Skeletal muscle tissue (tissue), 4 donors: ENCODE results near the gene GP1BB. TPM values are rescaled to one million over a fixed set of nuclear protein-coding genes. Genes with fewer than 3 reads are reported as not detected.

Experiments used
- H3K27ac ChIP-seq: one replicate; pipeline ENCODE4 v1.7.0; 2013; ENCODE audit warnings: mild to moderate bottlenecking, low read depth, low read length, inconsistent platforms
- H3K27me3 ChIP-seq, 3 donors: one replicate each; pipeline ENCODE4 v1.7.0; 2013; ENCODE audit warnings: low read length in 3 of 3; ENCODE audit not compliant: control insufficient read depth in 3 of 3, insufficient read depth in 3 of 3
- H3K36me3 ChIP-seq, 3 donors: one replicate each; pipeline ENCODE4 v1.7.0; 2013; ENCODE audit warnings: low read length in 3 of 3; ENCODE audit not compliant: control insufficient read depth in 3 of 3, insufficient read depth in 3 of 3
- H3K4me1 ChIP-seq, 3 donors: one replicate each; pipeline ENCODE4 v1.7.0; 2013; ENCODE audit warnings: low read length in 3 of 3, mild to moderate bottlenecking in 3 of 3; ENCODE audit not compliant: control insufficient read depth in 3 of 3, insufficient read depth in 3 of 3
- H3K4me3 ChIP-seq, 3 donors: one replicate each; pipeline ENCODE4 v1.7.0; 2013; ENCODE audit warnings: low read length in 3 of 3
- H3K9ac ChIP-seq, 3 donors: one replicate each; pipeline ENCODE4 v1.7.0; 2013; ENCODE audit warnings: low read length in 3 of 3, mild to moderate bottlenecking in 3 of 3, moderate library complexity in 2 of 3, low read depth in 1 of 3
- H3K9me3 ChIP-seq, 3 donors: one replicate each; pipeline ENCODE4 v1.7.0; 2013; ENCODE audit warnings: low read length in 3 of 3; ENCODE audit not compliant: control insufficient read depth in 3 of 3
- total RNA-seq: library from RNA; depleted of rRNA; stranded (reverse); fragments of >200 nt; gene quantifications from one replicate; pipeline ENCODE4 v1.2.3, GENCODE V29; 2014
- donor health status: Osteomylitis.

GP1BB gene
- total RNA-seq, 1 donor from 2014 or later, result 6.8 TPM

DNA sequence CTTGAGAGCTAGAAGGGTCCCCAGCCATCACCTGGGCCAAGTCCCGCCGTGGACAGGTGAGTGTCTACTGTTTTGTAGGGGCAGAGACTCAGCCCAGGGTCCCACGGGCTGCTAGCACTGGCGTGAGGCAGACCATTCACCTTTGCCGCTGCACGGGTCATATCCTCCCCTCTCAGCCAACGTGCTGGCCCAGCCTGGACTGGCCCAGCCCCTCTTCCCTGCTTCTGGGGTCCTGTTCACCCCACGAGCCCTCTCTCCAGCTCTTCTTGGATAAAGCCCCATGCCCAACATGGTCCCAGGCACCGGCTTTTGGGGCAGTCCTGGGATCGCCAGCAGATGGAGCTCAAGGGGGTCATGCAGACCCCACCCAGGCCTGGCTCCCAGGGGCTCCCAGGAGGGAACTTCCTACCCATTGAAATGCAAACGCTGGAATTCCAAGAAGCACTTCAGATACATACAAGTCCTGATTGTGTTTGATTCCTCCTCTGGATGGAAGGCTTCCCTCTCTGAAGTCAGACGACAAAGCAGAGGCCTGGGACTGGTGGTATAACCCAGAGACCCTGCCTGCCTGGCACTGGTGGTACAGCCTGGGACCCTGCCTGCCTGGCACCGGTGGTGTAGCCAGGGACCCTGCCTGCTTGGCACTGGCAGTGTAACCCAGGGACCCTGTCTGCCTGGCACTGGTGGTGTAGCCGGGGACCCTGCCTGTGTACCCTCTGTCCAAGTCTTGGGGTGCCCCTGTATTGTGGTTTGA, 18.0 kb upstream of the GP1BB start:
- H3K36me3 ChIP-seq, result no peaks in the 10 kb centered on the region
- H3K27me3 ChIP-seq, result peaks cover 0 to 21% (median 4%) of the 10 kb centered on the region in 3 donors
- H3K4me3 ChIP-seq, result no peak overlapping the region
- no peaks in the 10 kb centered on the region for H3K9me3 ChIP-seq
- H3K27ac ChIP-seq, result no peak overlapping the region
- H3K9ac ChIP-seq, result no peak overlapping the region
- H3K4me1 ChIP-seq, result peaks cover 18 to 22% (median 21%) of the 10 kb centered on the region in 3 donors

DNA sequence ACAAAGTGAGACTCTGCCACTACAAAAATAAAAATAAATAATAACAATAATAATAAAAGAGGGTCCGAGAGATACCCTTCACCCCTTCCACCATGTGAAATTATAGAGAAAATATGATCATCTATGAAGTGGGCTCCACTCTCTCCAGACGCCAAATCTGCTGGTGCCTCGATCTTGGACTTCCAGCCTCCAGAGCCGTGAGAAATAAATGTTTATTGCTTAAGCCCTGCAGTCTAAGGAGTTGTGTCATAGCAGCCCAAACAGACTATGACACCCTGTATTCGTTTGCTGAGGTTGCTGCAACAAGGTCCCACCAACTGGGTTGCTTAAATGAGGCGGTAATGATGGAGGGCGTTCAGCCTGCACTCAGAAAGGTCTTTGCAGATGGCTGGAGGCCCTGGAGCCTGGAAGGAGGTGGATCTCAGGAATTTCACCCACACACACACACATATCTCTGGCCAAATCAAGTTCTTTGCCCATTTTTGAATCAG, 16.6 kb upstream of the GP1BB start:
- H3K9me3 ChIP-seq, result no peaks in the 10 kb centered on the region
- H3K4me1 ChIP-seq, result peaks cover 18 to 22% (median 21%) of the 10 kb centered on the region in 3 donors
- no peaks in the 10 kb centered on the region for H3K36me3 ChIP-seq
- no peak overlapping the region for H3K27ac ChIP-seq
- H3K27me3 ChIP-seq, result peaks cover 0 to 21% (median 4%) of the 10 kb centered on the region in 3 donors
- no peak overlapping the region for H3K9ac ChIP-seq
- no peak overlapping the region for H3K4me3 ChIP-seq

DNA sequence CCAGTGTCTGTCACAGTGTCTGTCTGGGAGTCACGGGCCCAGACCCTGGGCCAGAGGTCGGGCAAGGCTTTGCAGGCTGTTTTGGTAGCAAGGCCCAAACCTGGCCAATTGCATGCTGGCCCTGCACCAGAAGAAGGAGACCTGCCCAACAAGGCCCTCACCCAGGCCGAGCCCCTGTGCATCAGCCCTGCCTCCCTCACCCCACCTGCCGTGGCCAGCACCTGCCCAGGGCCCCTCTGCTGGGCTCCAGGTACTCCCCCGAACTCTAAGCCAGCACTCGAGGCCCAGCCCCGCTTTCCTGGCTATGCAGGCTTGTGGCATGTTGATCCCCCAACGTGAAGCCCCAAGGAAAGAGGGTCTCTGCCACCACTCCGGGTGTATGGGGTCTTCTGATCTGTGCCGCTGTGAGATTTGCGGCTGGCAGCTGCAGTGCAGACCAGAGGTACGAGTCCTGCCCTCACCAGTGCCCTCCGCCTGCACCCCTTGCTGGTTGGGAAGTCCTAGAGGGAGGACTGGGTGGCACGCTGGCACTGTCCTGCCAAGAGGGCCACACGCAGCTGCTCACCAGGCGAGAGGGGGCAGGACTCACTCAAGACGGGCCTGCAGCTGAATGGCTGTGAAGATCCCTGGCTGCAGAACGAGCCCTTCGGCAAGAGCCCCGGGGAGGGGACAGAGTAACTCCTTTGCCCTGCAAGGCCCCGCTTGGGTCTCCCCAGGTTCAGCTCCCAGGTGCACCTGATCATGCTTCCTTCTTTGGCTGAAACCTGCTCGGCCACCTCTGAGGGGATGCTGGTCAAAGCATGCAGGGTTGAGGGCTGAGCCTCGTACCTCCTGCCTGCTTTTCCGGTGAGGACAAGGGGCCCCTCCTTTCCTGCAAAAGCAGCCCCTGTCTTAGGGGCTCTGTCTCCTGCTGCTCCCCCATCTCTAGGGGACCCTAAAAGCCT, 15.7 kb upstream of the GP1BB start:
- Histone ChIP-seq H3K4me1 (peaks cover 18 to 22% (median 21%) of the 10 kb centered on the region in 3 donors), H3K9ac (peak overlapping the region in 1 of 3 donors; percentile 8), H3K27ac (no peak overlapping the region)

GRCh38 chr22:19708321-19709011, 14.9 kb upstream of the GP1BB start:
- no peak overlapping the region for H3K27ac ChIP-seq
- peaks cover 0 to 18% (median 4%) of the 10 kb centered on the region in 3 donors for H3K27me3 ChIP-seq
- H3K9me3 ChIP-seq, result no peaks in the 10 kb centered on the region
- peak overlapping the region in 1 of 3 donors; percentile 40 for H3K9ac ChIP-seq
- no peaks in the 10 kb centered on the region for H3K36me3 ChIP-seq
- peak overlapping the region in 2 of 3 donors; percentile 9 to 29 for H3K4me3 ChIP-seq
- peaks cover 18 to 22% (median 21%) of the 10 kb centered on the region in 3 donors for H3K4me1 ChIP-seq

More for the DNA sequence above, 15.7 kb upstream of the GP1BB start:
- peaks cover 0 to 19% (median 4%) of the 10 kb centered on the region in 3 donors for H3K27me3 ChIP-seq
- no peaks in the 10 kb centered on the region for H3K9me3 ChIP-seq
- no peak overlapping the region for H3K4me3 ChIP-seq
- no peaks in the 10 kb centered on the region for H3K36me3 ChIP-seq

GRCh38 chr22:19709063-19709769, 14.1 kb upstream of the GP1BB start:
- no peaks in the 10 kb centered on the region for H3K9me3 ChIP-seq
- no peaks in the 10 kb centered on the region for H3K36me3 ChIP-seq
- peak overlapping the region in 1 of 3 donors; percentile 33 for H3K9ac ChIP-seq
- H3K27me3 ChIP-seq, result peaks cover 0 to 20% (median 4%) of the 10 kb centered on the region in 3 donors
- H3K27ac ChIP-seq, result peak overlapping the region; percentile 3
- H3K4me3 ChIP-seq, result peak overlapping the region in 2 of 3 donors; percentile 9 to 29
- H3K4me1 ChIP-seq, result peaks cover 18 to 25% (median 21%) of the 10 kb centered on the region in 3 donors

- peaks cover 23 to 31% (median 28%) of the 10 kb centered on the region in 3 donors for H3K4me1 ChIP-seq
- no peaks in the 10 kb centered on the region for H3K36me3 ChIP-seq
- H3K27me3 ChIP-seq, result peaks cover 4 to 11% (median 4%) of the 10 kb centered on the region in 3 donors
- H3K9ac ChIP-seq, result no peak overlapping the region
- H3K9me3 ChIP-seq, result no peaks in the 10 kb centered on the region
- H3K4me3 ChIP-seq, result no peak overlapping the region
- no peak overlapping the region for H3K27ac ChIP-seq
Measured at GRCh38 chr22:19710020-19710768, 13.1 kb upstream of the GP1BB start.

DNA sequence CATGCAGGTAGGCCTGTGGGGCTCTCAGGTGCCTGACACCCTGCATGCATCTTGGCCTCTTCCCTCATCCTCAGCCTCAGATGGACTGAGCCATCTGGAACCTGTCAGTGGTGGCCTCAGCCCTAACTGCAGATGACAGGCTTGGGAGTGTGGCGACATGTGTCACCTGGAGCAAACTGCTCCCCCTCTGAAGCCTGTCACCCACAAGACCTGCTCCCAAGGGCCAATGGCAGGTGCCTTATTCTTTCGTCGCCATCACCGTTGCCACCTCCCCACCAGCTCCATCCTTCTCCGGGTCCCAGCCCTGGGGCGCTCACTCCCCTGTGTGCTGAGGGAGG, 12.6 kb upstream of the GP1BB start:
- no peak overlapping the region for H3K4me3 ChIP-seq
- H3K9ac ChIP-seq, result no peak overlapping the region
- H3K27ac ChIP-seq, result no peak overlapping the region
- peaks cover 23 to 31% (median 28%) of the 10 kb centered on the region in 3 donors for H3K4me1 ChIP-seq
- peaks cover 4 to 9% (median 4%) of the 10 kb centered on the region in 3 donors for H3K27me3 ChIP-seq
- no peaks in the 10 kb centered on the region for H3K36me3 ChIP-seq
- H3K9me3 ChIP-seq, result no peaks in the 10 kb centered on the region

- Histone ChIP-seq H3K27ac (no peak overlapping the region), H3K36me3 (no peaks in the 10 kb centered on the region), H3K27me3 (peaks cover 4 to 6% (median 5%) of the 10 kb centered on the region in 3 donors), H3K4me1 (peaks cover 28 to 41% (median 34%) of the 10 kb centered on the region in 3 donors), H3K4me3 (no peak overlapping the region), H3K9me3 (no peaks in the 10 kb centered on the region), H3K9ac (no peak overlapping the region)
Measured at GRCh38 chr22:19713245-19713644, 10.1 kb upstream of the GP1BB start.
